IMR-90 (cell line): ENCODE measurements around the gene BRAF. TPM values are rescaled to one million over a fixed set of nuclear protein-coding genes. Genes with fewer than 3 reads are reported as not detected.

ENCODE experiments used
- ATAC-seq: fragments of 200-7000 bp; cut with Tn5 transposase; 2 replicates; pipeline ENCODE4 v1.9.1; 2020; ENCODE audit warnings: low read depth, mild to moderate bottlenecking, moderate library complexity
- BruUV-seq: library from RNA; stranded (reverse); fragments of 400-500 nt; replicated peaks from 2 replicates; lab custom pipeline; 2021; lab: Mats Ljungman, UMichigan
- CTCF ChIA-PET: fragments of 300-600 bp; formaldehyde crosslinking; extraction: SDS; loops from one replicate; lab custom pipeline; 2021; ENCODE audit warnings: antibody characterized with exemption; lab: Yijun Ruan, JAX
- POLR2A ChIA-PET: fragments of 300-600 bp; sonication (Branson Sonifier 250); formaldehyde crosslinking; loops from one replicate; lab custom pipeline; 2022; ENCODE audit warnings: antibody characterized with exemption; ENCODE audit not compliant: unreplicated experiment; lab: Charles Lee
- DNase-seq: peaks from one replicate; pipeline ENCODE4 v3.0.0; 2013
- H2AFZ ChIP-seq: replicated peaks from 2 replicates; pipeline ENCODE3; 2013; ENCODE audit warnings: low read length, mild to moderate bottlenecking; ENCODE audit not compliant: poor library complexity
- H2AK5ac ChIP-seq: 2 replicates; pipeline ENCODE4 v1.6.1; 2013; ENCODE audit warnings: low read depth, low read length, inconsistent platforms
- H2AK9ac ChIP-seq: replicated peaks from 2 replicates; pipeline ENCODE3; 2013; ENCODE audit warnings: mild to moderate bottlenecking, low read depth, low read length, moderate library complexity; ENCODE audit not compliant: poor library complexity
- H2BK120ac ChIP-seq: 2 replicates; pipeline ENCODE4 v1.6.1; 2013; ENCODE audit warnings: low read depth, low read length, inconsistent platforms
- H2BK15ac ChIP-seq: 3 replicates; pipeline ENCODE4 v1.6.1; 2013; ENCODE audit warnings: low read depth, low read length, inconsistent platforms
- H2BK20ac ChIP-seq: 2 replicates; pipeline ENCODE4 v1.6.1; 2013; ENCODE audit warnings: low read depth, mild to moderate bottlenecking, inconsistent platforms, low read length, moderate library complexity
- H2BK5ac ChIP-seq: 2 replicates; pipeline ENCODE4 v1.6.1; 2013; ENCODE audit warnings: mild to moderate bottlenecking, low read depth, low read length, inconsistent platforms; ENCODE audit not compliant: poor library complexity, severe bottlenecking
- H3K14ac ChIP-seq: replicated peaks from 2 replicates; pipeline ENCODE4 v1.6.1; 2013; ENCODE audit warnings: low read depth, low read length, inconsistent platforms
- H3K18ac ChIP-seq: 2 replicates; pipeline ENCODE4 v1.6.1; 2013; ENCODE audit warnings: low read depth, low read length, control low read depth
- H3K23ac ChIP-seq: 2 replicates; pipeline ENCODE4 v1.6.1; 2013; ENCODE audit warnings: low read depth, low read length, inconsistent platforms
- H3K27ac ChIP-seq: 2 replicates; pipeline ENCODE4 v1.5.1; 2013; ENCODE audit warnings: mild to moderate bottlenecking, control low read depth, low read length; ENCODE audit not compliant: insufficient read depth
- H3K27me3 ChIP-seq: 2 replicates; pipeline ENCODE4 v1.6.1; 2013; ENCODE audit warnings: low read length; ENCODE audit not compliant: control insufficient read depth, insufficient read depth
- H3K36me3 ChIP-seq: 2 replicates; pipeline ENCODE4 v1.6.1; 2013; ENCODE audit warnings: low read length, mixed read lengths; ENCODE audit not compliant: control insufficient read depth, insufficient read depth
- H3K4ac ChIP-seq: 2 replicates; pipeline ENCODE4 v1.6.1; 2013; ENCODE audit warnings: low read depth, low read length, inconsistent platforms
- H3K4me1 ChIP-seq: 2 replicates; pipeline ENCODE4 v1.6.1; 2013; ENCODE audit warnings: low read length, mixed read lengths; ENCODE audit not compliant: control insufficient read depth, insufficient read depth
- H3K4me2 ChIP-seq: 2 replicates; pipeline ENCODE4 v1.6.1; 2013; ENCODE audit warnings: low read depth, mild to moderate bottlenecking, control low read depth, low read length, moderate library complexity
- H3K4me3 ChIP-seq: 2 replicates; pipeline ENCODE4 v1.5.1; 2013; ENCODE audit warnings: low read depth, mild to moderate bottlenecking, control low read depth, low read length, moderate library complexity; ENCODE audit not compliant: insufficient read depth
- H3K56ac ChIP-seq: 2 replicates; pipeline ENCODE4 v1.6.1; 2013; ENCODE audit warnings: low read length, inconsistent platforms; ENCODE audit not compliant: insufficient read depth; ENCODE audit errors: extremely low read depth
- H3K79me1 ChIP-seq, 2 experiments: 2 replicates each; pipeline ENCODE4 v1.6.1; 2013; ENCODE audit warnings: low read length in 2 of 2, inconsistent platforms in 1 of 2, low read depth in 1 of 2
- H3K9ac ChIP-seq: 2 replicates; pipeline ENCODE4 v1.6.1; 2013; ENCODE audit warnings: low read depth, low read length, control low read depth
- H3K9me1 ChIP-seq: 2 replicates; pipeline ENCODE4 v1.6.1; 2013; ENCODE audit warnings: low read length, inconsistent platforms; ENCODE audit not compliant: insufficient read depth
- H3K9me3 ChIP-seq: 2 replicates; pipeline ENCODE4 v1.6.1; 2013; ENCODE audit warnings: low read length; ENCODE audit not compliant: control insufficient read depth, insufficient read depth
- H4K20me1 ChIP-seq: 2 replicates; pipeline ENCODE4 v1.6.1; 2013; ENCODE audit warnings: low read length, inconsistent platforms; ENCODE audit not compliant: insufficient read depth
- H4K5ac ChIP-seq: 2 replicates; pipeline ENCODE4 v1.6.1; 2013; ENCODE audit warnings: mild to moderate bottlenecking, low read depth, low read length, control low read depth
- H4K8ac ChIP-seq, 2 experiments: 2 replicates each; pipeline ENCODE4 v1.6.1; 2013; ENCODE audit warnings: low read depth in 2 of 2, low read length in 2 of 2, control low read depth in 1 of 2, inconsistent platforms in 1 of 2
- H4K91ac ChIP-seq: 2 replicates; pipeline ENCODE4 v1.6.1; 2013; ENCODE audit warnings: low read depth, low read length, inconsistent platforms; ENCODE audit not compliant: insufficient read depth
- CEBPB ChIP-seq: IDR thresholded peaks from 2 replicates; pipeline ENCODE4 v1.6.1; 2012; ENCODE audit warnings: low read depth, low read length, improper control_type of control experiment
- FOS ChIP-seq: fragments of 150-350 bp; IDR thresholded peaks from 2 replicates; pipeline ENCODE4 v1.6.1; 2016; ENCODE audit warnings: low read depth, low read length
- RAD21 ChIP-seq: IDR thresholded peaks from 2 replicates; pipeline ENCODE4 v1.6.1; 2012; ENCODE audit warnings: low read length, improper control_type of control experiment
- RFX5 ChIP-seq: IDR thresholded peaks from 2 replicates; pipeline ENCODE4 v1.8.0; 2012; ENCODE audit warnings: low read depth, mild to moderate bottlenecking, low read length, moderate library complexity
- WGBS, 2 experiments: methylation state at CpG; one replicate each; pipeline versions ENCODE4 v1.1.5 to v1.1.7; 2013; ENCODE audit warnings: missing lambda C conversion rate in 2 of 2; ENCODE audit not compliant: insufficient read length in 1 of 2; ENCODE audit errors: extremely low coverage in 2 of 2; 5-methylcytosine and 5-hydroxymethylcytosine counted together
- dilution Hi-C: fragments of 300-500 bp; cut with HindIII; formaldehyde crosslinking; loops from one replicate; pipeline ENCODE4 v1.14.3; 2018; ENCODE audit warnings: low sequenced_read_pairs; ENCODE audit not compliant: unreplicated experiment
- in situ Hi-C: fragments of 300-500 bp; cut with MboI; formaldehyde crosslinking; loops from 3 replicates; pipeline ENCODE4 v1.14.3; 2019; ENCODE audit warnings: low sequenced_read_pairs, inconsistent platforms, mixed read lengths
- intact Hi-C: fragments of 100-400 bp; cut with micrococcal nuclease; formaldehyde crosslinking; loops from 2 replicates; pipeline ENCODE4 v1.10.0; 2022
- polyA plus RNA-seq, 3 experiments: library from polyadenylated mRNA; depleted of rRNA; stranded (reverse); fragments of >200 nt; gene quantifications; 2 replicates each; pipeline ENCODE4 v1.2.3, GENCODE V29; 2012; ENCODE audit warnings: low replicate concordance in 1 of 3
- total RNA-seq: library from RNA; depleted of rRNA; stranded (reverse); fragments of >200 nt; gene quantifications from 2 replicates; pipeline ENCODE4 v1.2.3, GENCODE V29; 2012
- TF ChIP-seq, protein P1 (sequence below): conservative IDR thresholded peaks from 2 replicates; pipeline ENCODE4 v1.5.1; 2012; ENCODE audit warnings: mild to moderate bottlenecking, low read depth, low read length, improper control_type of control experiment
- TF ChIP-seq, protein P2 (sequence below): fragments of 150-350 bp; IDR thresholded peaks from 2 replicates; pipeline ENCODE4 v1.6.1; 2016; ENCODE audit warnings: low read depth, mild to moderate bottlenecking, low read length, moderate library complexity, borderline replicate concordance
- TF ChIP-seq, protein P3 (sequence below): fragments of 150-350 bp; IDR thresholded peaks from 2 replicates; pipeline ENCODE4 v1.6.1; 2017; ENCODE audit warnings: mild to moderate bottlenecking, antibody characterized with exemption, low read length, low read depth

BRAF gene
- total and polyA plus RNA-seq, 2 of the 4 experiments (the other 2 are of a cell fraction) = 5.7 to 12.9 TPM

DNA sequence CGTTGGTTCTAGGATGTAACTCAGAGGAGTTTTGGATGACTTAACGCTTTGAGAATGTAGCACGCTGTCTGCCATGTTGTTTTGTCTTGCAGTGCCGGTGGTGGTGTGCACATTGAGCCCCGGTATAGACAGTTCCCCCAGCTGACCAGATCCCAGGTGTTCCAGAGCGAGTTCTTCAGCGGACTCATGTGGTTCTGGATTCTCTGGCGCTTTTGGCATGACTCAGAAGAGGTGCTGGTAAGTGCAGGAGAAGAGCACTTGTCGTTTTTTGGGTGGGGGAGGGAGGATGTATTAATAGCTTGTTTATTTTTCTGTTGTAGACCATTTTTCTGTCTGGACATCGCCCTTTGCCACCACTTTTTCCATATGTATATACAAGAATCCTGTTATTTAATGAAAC lies 222.0 kb downstream of the BRAF start:
- Histone ChIP-seq H2AFZ (no peak overlapping the region), H4K91ac (no peak overlapping the region), H3K4me3 (no peak overlapping the region), H3K4me2 (no peak overlapping the region), H4K8ac (no peak overlapping the region), H4K20me1 (peaks cover 4% of the 10 kb centered on the region; the same call in 1 of the 2 replicates), H2AK5ac (no peak overlapping the region), H3K36me3 (peaks cover 26% of the 10 kb centered on the region), H3K23ac (no peak overlapping the region), H3K56ac (no peak overlapping the region), H3K79me1 (peaks cover 13 to 47% of the 10 kb centered on the region in 2 experiments; a peak in 3 of 4 replicates), H3K18ac (no peak overlapping the region), H3K9me3 (no peaks in the 10 kb centered on the region), H3K4ac (no peak overlapping the region), H2BK15ac (no peak overlapping the region), H3K27ac (no peak overlapping the region), H3K27me3 (no peaks in the 10 kb centered on the region), H3K14ac (no peak overlapping the region), H4K5ac (no peak overlapping the region), H3K9ac (no peak overlapping the region), H3K4me1 (peaks cover 2% of the 10 kb centered on the region; the same call in 1 of the 2 replicates), H2BK20ac (no peak overlapping the region), H2BK5ac (no peak overlapping the region), H3K9me1 (peaks cover 3% of the 10 kb centered on the region; the same call in 1 of the 2 replicates), H2AK9ac (no peak overlapping the region), H2BK120ac (no peak overlapping the region)
- WGBS, 2 experiments = 95% methylated on average over 6 of the region's 10 CpGs; no CpG with 5 or more reads in 1 of the 2 experiments
- DNase-seq (no peak), ATAC-seq (no peak)
- TF ChIP-seq, protein P1, sequence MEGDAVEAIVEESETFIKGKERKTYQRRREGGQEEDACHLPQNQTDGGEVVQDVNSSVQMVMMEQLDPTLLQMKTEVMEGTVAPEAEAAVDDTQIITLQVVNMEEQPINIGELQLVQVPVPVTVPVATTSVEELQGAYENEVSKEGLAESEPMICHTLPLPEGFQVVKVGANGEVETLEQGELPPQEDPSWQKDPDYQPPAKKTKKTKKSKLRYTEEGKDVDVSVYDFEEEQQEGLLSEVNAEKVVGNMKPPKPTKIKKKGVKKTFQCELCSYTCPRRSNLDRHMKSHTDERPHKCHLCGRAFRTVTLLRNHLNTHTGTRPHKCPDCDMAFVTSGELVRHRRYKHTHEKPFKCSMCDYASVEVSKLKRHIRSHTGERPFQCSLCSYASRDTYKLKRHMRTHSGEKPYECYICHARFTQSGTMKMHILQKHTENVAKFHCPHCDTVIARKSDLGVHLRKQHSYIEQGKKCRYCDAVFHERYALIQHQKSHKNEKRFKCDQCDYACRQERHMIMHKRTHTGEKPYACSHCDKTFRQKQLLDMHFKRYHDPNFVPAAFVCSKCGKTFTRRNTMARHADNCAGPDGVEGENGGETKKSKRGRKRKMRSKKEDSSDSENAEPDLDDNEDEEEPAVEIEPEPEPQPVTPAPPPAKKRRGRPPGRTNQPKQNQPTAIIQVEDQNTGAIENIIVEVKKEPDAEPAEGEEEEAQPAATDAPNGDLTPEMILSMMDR = no peak
- TF ChIP-seq RFX5 (no peak), RAD21 (no peak), FOS (no peak), CEBPB (no peak)
- TF ChIP-seq, protein P2, sequence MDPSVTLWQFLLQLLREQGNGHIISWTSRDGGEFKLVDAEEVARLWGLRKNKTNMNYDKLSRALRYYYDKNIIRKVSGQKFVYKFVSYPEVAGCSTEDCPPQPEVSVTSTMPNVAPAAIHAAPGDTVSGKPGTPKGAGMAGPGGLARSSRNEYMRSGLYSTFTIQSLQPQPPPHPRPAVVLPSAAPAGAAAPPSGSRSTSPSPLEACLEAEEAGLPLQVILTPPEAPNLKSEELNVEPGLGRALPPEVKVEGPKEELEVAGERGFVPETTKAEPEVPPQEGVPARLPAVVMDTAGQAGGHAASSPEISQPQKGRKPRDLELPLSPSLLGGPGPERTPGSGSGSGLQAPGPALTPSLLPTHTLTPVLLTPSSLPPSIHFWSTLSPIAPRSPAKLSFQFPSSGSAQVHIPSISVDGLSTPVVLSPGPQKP = no peak
- TF ChIP-seq, protein P3, sequence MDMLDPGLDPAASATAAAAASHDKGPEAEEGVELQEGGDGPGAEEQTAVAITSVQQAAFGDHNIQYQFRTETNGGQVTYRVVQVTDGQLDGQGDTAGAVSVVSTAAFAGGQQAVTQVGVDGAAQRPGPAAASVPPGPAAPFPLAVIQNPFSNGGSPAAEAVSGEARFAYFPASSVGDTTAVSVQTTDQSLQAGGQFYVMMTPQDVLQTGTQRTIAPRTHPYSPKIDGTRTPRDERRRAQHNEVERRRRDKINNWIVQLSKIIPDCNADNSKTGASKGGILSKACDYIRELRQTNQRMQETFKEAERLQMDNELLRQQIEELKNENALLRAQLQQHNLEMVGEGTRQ = no peak
- in situ Hi-C loops = no loop called here
- dilution Hi-C loops = no loop called here
- no TSS peak for BruUV-seq
- POLR2A ChIA-PET = no interaction called here
- intact Hi-C loops = no loop called here
- CTCF ChIA-PET = no interaction called here
